Suprapubic skin (tissue), 4 donors: ENCODE results near the gene SNX24. TPM values are rescaled to one million over a fixed set of nuclear protein-coding genes. Genes with fewer than 3 reads are reported as not detected.

Experiments
- DNase-seq, 2 donors: peaks; one replicate each; pipeline ENCODE4 v3.0.0-alpha.2; 2019; ENCODE audit warnings: low spot score in 2 of 2
- H3K27ac ChIP-seq: fragments of 200-600 bp; sonication (generic); one replicate; pipeline ENCODE4 v1.5.1; 2019
- H3K27me3 ChIP-seq: fragments of 200-600 bp; sonication (generic); one replicate; pipeline ENCODE4 v1.5.1; 2019
- H3K36me3 ChIP-seq: fragments of 200-600 bp; sonication (generic); one replicate; pipeline ENCODE4 v1.5.1; 2019
- H3K4me1 ChIP-seq: fragments of 200-600 bp; sonication (generic); one replicate; pipeline ENCODE4 v1.5.1; 2019
- H3K4me3 ChIP-seq: fragments of 200-600 bp; sonication (generic); one replicate; pipeline ENCODE4 v1.5.1; 2019; ENCODE audit warnings: mild to moderate bottlenecking
- H3K9me3 ChIP-seq: fragments of 200-600 bp; sonication (generic); one replicate; pipeline ENCODE4 v1.5.1; 2019
- EP300 ChIP-seq: sonication (generic); formaldehyde crosslinking; IDR thresholded peaks from one replicate; pipeline ENCODE4 v1.6.1; 2017; ENCODE audit warnings: antibody characterized with exemption
- POLR2A ChIP-seq, 2 donors: fragments of 450-650 bp; IDR thresholded peaks; one replicate each; pipeline ENCODE4 v1.6.1; 2017; ENCODE audit warnings: antibody characterized with exemption in 2 of 2, mild to moderate bottlenecking in 2 of 2, moderate library complexity in 2 of 2
- POLR2AphosphoS5 ChIP-seq, 3 donors: sonication (generic); formaldehyde crosslinking; IDR thresholded peaks; one replicate each; pipeline ENCODE4 v1.6.1; 2017; ENCODE audit warnings: antibody characterized with exemption in 3 of 3
- WGBS: methylation state at CpG from one replicate; pipeline ENCODE4 v1.1.5; 2018; 5-methylcytosine and 5-hydroxymethylcytosine counted together
- total RNA-seq, 4 donors: library from RNA; depleted of rRNA; stranded (reverse); fragments of >200 nt; gene quantifications; one replicate each; pipeline ENCODE4 v1.1.0, GENCODE V29; 2016
- TF ChIP-seq, protein P1 (sequence below), 2 donors: fragments of 200-600 bp in 1 of 2; fragments of 450-650 bp in 1 of 2; sonication (generic) in 1 of 2; IDR thresholded peaks; one replicate each; pipeline ENCODE4 v1.5.1; 2016 to 2019; ENCODE audit warnings: antibody characterized with exemption in 2 of 2, mild to moderate bottlenecking in 1 of 2, moderate library complexity in 1 of 2

The SNX24 gene
- total RNA-seq, 4 donors from 2014 or later = 15.2 to 43.0 (median 25.3) TPM

DNA sequence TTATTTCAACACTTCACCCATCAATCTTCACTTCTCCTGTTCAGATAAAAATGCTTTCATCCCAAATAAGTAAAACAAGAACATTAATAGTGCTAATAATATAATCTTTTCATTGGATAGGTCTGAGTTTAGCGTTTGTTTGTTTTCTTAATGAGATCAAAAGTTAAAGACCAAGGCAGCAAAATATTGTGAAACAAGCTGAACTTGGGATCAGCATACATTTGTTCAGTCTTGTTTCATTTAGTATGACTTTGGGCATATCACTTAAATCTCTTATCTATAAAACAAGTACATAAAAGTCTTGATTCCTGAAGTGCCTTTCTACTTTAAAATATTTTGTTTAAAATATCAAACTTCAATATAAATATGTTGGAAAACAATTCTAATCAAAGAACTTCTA lies 13.4 kb upstream of the SNX24 start:
- TF ChIP-seq POLR2AphosphoS5 (IDR thresholded peaks at IDR 0.05) (no peak), EP300 (no peak), POLR2A (IDR thresholded peaks at IDR 0.05) (no peak)
- TF ChIP-seq, protein P1, sequence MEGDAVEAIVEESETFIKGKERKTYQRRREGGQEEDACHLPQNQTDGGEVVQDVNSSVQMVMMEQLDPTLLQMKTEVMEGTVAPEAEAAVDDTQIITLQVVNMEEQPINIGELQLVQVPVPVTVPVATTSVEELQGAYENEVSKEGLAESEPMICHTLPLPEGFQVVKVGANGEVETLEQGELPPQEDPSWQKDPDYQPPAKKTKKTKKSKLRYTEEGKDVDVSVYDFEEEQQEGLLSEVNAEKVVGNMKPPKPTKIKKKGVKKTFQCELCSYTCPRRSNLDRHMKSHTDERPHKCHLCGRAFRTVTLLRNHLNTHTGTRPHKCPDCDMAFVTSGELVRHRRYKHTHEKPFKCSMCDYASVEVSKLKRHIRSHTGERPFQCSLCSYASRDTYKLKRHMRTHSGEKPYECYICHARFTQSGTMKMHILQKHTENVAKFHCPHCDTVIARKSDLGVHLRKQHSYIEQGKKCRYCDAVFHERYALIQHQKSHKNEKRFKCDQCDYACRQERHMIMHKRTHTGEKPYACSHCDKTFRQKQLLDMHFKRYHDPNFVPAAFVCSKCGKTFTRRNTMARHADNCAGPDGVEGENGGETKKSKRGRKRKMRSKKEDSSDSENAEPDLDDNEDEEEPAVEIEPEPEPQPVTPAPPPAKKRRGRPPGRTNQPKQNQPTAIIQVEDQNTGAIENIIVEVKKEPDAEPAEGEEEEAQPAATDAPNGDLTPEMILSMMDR (IDR thresholded peaks at IDR 0.05) = no peak
- no peak for DNase-seq
- Histone ChIP-seq H3K4me1 (no peaks in the 10 kb centered on the region), H3K36me3 (peaks cover 28% of the 10 kb centered on the region), H3K27ac (no peak overlapping the region), H3K4me3 (no peak overlapping the region), H3K27me3 (no peaks in the 10 kb centered on the region), H3K9me3 (no peaks in the 10 kb centered on the region)
- 68% methylated on average over 1 of the region's 1 CpG for WGBS

DNA sequence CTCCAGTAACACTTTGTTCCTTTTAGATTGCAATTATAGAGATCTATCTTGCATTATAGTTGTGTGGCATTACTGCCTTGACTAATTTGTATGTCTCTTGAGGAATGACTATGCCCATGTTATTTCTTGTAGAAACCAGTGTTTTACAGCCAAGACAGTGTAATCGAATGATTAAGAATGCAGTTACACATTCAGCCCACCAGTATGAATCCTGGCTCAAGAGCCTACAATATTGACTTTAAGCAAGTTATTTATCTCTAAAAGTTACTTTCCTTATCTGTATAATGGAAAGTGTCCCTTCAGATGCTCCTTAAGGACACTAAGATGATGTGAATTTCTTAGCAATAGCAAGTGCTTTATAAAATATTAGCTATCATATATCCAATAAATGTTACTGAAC lies 9.7 kb upstream of the SNX24 start:
- WGBS = 69% methylated on average over 1 of the region's 1 CpG
- TF ChIP-seq POLR2AphosphoS5 (IDR thresholded peaks at IDR 0.05) = no peak
- TF ChIP-seq, protein P1 (IDR thresholded peaks at IDR 0.05) = no peak
- TF ChIP-seq POLR2A (IDR thresholded peaks at IDR 0.05) = no peak
- no peak for TF ChIP-seq EP300
- no peaks in the 10 kb centered on the region for H3K9me3 ChIP-seq

DNA sequence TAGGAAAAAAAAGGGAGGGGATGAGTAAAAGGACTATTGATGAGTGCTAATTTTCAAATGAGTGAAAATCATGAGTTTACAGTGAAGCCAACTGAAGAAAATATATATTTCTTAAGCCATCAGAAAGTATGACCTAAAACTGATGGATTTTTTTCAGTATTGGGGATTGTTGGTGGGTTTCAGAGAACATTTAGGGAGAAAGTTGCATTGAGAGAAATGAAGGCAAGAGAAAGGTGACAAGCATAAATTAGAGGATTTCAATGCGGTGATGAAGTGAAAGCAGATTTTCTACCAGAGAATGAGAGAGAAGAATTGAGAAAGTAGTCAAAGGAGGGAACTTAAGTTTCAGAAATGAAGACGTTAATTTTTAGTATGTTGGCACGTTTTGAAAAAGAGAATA lies 8.5 kb upstream of the SNX24 start:
- Histone ChIP-seq H3K27me3 (no peaks in the 10 kb centered on the region), H3K4me3 (no peak overlapping the region), H3K9me3 (no peaks in the 10 kb centered on the region), H3K36me3 (no peaks in the 10 kb centered on the region), H3K27ac (no peak overlapping the region), H3K4me1 (no peaks in the 10 kb centered on the region)
- 89% methylated on average over 3 of the region's 3 CpGs for WGBS
- TF ChIP-seq POLR2A (IDR thresholded peaks at IDR 0.05) (no peak), POLR2AphosphoS5 (IDR thresholded peaks at IDR 0.05) (no peak), EP300 (no peak)
- TF ChIP-seq, protein P1 (IDR thresholded peaks at IDR 0.05) = no peak
- no peak for DNase-seq

More for the DNA sequence above, 9.7 kb upstream of the SNX24 start:
- Histone ChIP-seq H3K27ac (no peak overlapping the region), H3K4me3 (no peak overlapping the region), H3K4me1 (no peaks in the 10 kb centered on the region), H3K27me3 (no peaks in the 10 kb centered on the region), H3K36me3 (no peaks in the 10 kb centered on the region)
- no peak for DNase-seq

DNA sequence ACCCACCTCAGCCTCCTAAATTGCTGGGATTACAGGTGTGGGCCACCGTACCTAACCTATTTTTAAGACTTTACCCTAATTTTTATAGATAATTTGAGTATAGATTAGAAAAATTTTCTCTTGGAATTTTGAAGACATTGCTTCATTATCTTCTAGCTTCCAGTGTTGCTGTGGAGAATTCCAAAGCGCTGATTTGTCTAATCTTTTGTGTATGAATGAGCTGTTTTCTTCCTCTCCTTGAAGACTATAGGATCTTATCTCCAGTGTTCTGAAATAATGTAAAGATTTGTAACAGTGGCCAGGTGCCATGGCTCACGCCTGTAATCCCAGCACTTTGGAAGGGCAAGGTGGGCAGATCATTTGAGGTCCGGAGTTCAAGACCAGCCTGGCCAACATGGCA lies 5.7 kb upstream of the SNX24 start:
- DNase-seq = no peak
- Histone ChIP-seq H3K27ac (no peak overlapping the region), H3K4me3 (no peak overlapping the region), H3K27me3 (no peaks in the 10 kb centered on the region), H3K36me3 (no peaks in the 10 kb centered on the region), H3K4me1 (peaks cover 11% of the 10 kb centered on the region), H3K9me3 (no peaks in the 10 kb centered on the region)
- TF ChIP-seq POLR2A (IDR thresholded peaks at IDR 0.05) (no peak), POLR2AphosphoS5 (IDR thresholded peaks at IDR 0.05) (no peak), EP300 (no peak)
- TF ChIP-seq, protein P1 (IDR thresholded peaks at IDR 0.05) = no peak
- 98% methylated on average over 4 of the region's 4 CpGs for WGBS

DNA sequence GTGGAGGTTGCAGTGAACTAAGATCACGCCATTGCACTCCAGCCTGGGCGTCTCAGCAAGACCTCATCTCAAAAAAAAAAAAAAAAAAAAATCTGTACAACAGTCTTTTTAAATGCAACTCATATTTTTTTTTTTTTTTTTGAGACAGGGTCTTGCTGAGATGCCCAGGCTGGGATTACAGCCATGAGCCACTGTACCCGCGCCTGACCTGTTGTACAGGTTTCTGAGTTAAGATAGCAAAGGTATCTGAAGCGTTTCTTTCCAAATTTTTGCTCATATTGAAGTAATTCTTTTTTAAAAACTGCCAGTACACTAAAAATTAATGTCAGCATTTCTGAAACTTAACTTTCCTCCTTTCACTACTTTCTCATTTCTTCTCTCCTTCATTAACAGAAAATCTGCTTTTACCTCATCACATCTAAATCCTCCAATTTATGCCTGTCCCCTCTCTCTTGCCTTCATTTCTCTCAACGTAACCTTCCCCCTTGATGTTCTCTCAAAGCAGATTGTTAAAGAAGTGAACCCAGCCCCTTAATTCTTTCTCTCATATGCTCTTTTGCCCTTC lies 3.3 kb upstream of the SNX24 start:
- no peak overlapping the region for H3K4me3 ChIP-seq
- 89% methylated on average over 6 of the region's 6 CpGs for WGBS

More for the DNA sequence above, 3.3 kb upstream of the SNX24 start:
- Histone ChIP-seq H3K27me3 (no peaks in the 10 kb centered on the region), H3K27ac (no peak overlapping the region), H3K4me1 (peaks cover 24% of the 10 kb centered on the region), H3K9me3 (no peaks in the 10 kb centered on the region), H3K36me3 (no peaks in the 10 kb centered on the region)
- no peak for DNase-seq
- TF ChIP-seq EP300 (no peak), POLR2A (IDR thresholded peaks at IDR 0.05) (no peak), POLR2AphosphoS5 (IDR thresholded peaks at IDR 0.05) (no peak)
- TF ChIP-seq, protein P1 (IDR thresholded peaks at IDR 0.05) = no peak
